T-cell (primary cell): ENCODE data around the gene KCNMB4. TPM values are rescaled to one million over a fixed set of nuclear protein-coding genes. Genes with fewer than 3 reads are reported as not detected.

Source experiments
- ATAC-seq, 4 experiments: fragments of 200-7000 bp in 3 of 4; fragments of 150-1000 bp in 1 of 4; cut with Tn5 transposase; replicated peaks in 1 of 4; 1 replicate in 3 of 4; 2 replicates in 1 of 4; pipeline ENCODE4 v1.10.0; 2021; ENCODE audit warnings: moderate library complexity in 3 of 4, mild to moderate bottlenecking in 2 of 4, moderate number of reproducible peaks in 1 of 4
- CTCF ChIA-PET, 2 donors: fragments of 300-600 bp; sonication (Branson Sonifier 250); formaldehyde crosslinking; loops; one replicate each; lab custom pipeline; 2022; ENCODE audit warnings: antibody characterized with exemption in 2 of 2; lab: Charles Lee
- POLR2A ChIA-PET, 2 donors: fragments of 300-600 bp; sonication (Branson Sonifier 250); formaldehyde crosslinking; loops; one replicate each; lab custom pipeline; 2022; ENCODE audit warnings: antibody characterized with exemption in 2 of 2; lab: Charles Lee
- DNase-seq, 35 experiments: peaks; one replicate each; pipeline versions ENCODE4 v3.0.0 to v3.0.0-alpha.2; 2013 to 2023
- H3K27ac ChIP-seq: one replicate; pipeline ENCODE4 v1.5.1; 2013; ENCODE audit warnings: low read length
- H3K27me3 ChIP-seq, 2 experiments: replicated peaks in 1 of 2; 1 replicate in 1 of 2; 2 replicates in 1 of 2; pipeline versions ENCODE4 v1.6.1 to v1.7.0; 2013; ENCODE audit warnings: low read length in 1 of 2, mixed read lengths in 1 of 2; ENCODE audit not compliant: control insufficient read depth in 2 of 2, insufficient read depth in 2 of 2; ENCODE audit errors: extremely low read depth in 1 of 2
- H3K36me3 ChIP-seq, 2 donors: 1 replicate in 1 of 2; 2 replicates in 1 of 2; pipeline versions ENCODE4 v1.6.1 to v1.7.0; 2013; ENCODE audit warnings: low read length in 1 of 2; ENCODE audit not compliant: control insufficient read depth in 2 of 2, insufficient read depth in 1 of 2; ENCODE audit errors: extremely low read depth in 1 of 2
- H3K4me1 ChIP-seq, 2 experiments: 1 replicate in 1 of 2; 2 replicates in 1 of 2; pipeline versions ENCODE4 v1.6.1 to v1.7.0; 2013; ENCODE audit warnings: low read length in 2 of 2, mixed read lengths in 1 of 2; ENCODE audit not compliant: insufficient read depth in 2 of 2, control insufficient read depth in 1 of 2; ENCODE audit errors: extremely low read depth in 1 of 2
- H3K4me3 ChIP-seq, 2 donors: 1 replicate in 1 of 2; 2 replicates in 1 of 2; pipeline versions ENCODE4 v1.5.1 to v1.7.0; 2013; ENCODE audit warnings: mild to moderate bottlenecking in 2 of 2, low read length in 1 of 2, moderate library complexity in 1 of 2; ENCODE audit not compliant: control insufficient read depth in 1 of 2; ENCODE audit errors: extremely low read depth in 1 of 2
- H3K9me3 ChIP-seq: 2 replicates; pipeline ENCODE4 v1.7.0; 2013
- H3K27ac Mint-ChIP-seq, 2 donors: one replicate each; pipeline ENCODE4 v1.8.0; 2020 to 2021; ENCODE audit warnings: mild to moderate bottlenecking in 2 of 2, mixed read lengths in 2 of 2
- H3K27me3 Mint-ChIP-seq, 2 donors: one replicate each; pipeline ENCODE4 v1.8.0; 2021 to 2022; ENCODE audit warnings: mixed read lengths in 2 of 2
- H3K36me3 Mint-ChIP-seq: one replicate; pipeline ENCODE4 v1.8.0; 2021; ENCODE audit warnings: mixed read lengths
- H3K4me1 Mint-ChIP-seq, 3 donors: one replicate each; pipeline ENCODE4 v1.8.0; 2020 to 2022; ENCODE audit warnings: mixed read lengths in 3 of 3, mild to moderate bottlenecking in 1 of 3
- H3K4me3 Mint-ChIP-seq, 3 donors: one replicate each; pipeline ENCODE4 v1.8.0; 2020 to 2022; ENCODE audit warnings: mild to moderate bottlenecking in 3 of 3, mixed read lengths in 3 of 3, moderate library complexity in 3 of 3
- H3K9me3 Mint-ChIP-seq, 3 donors: one replicate each; pipeline ENCODE4 v1.8.0; 2020 to 2022; ENCODE audit warnings: mixed read lengths in 3 of 3
- WGBS: methylation state at CpG from one replicate; pipeline ENCODE4 v1.1.5; 2013; ENCODE audit warnings: missing lambda C conversion rate; ENCODE audit not compliant: insufficient coverage; 5-methylcytosine and 5-hydroxymethylcytosine counted together
- total RNA-seq, 35 experiments: library from RNA in 6 of 35; stranded (reverse) in 6 of 35; fragments of 120-200 nt in 1 of 35; gene quantifications; one replicate each; pipeline versions ENCODE4 v1.2.1 to v1.2.4 and lab custom pipeline; 2013 to 2026

Gene KCNMB4
- total RNA-seq, 5 donors from 2014 or later (not counting 1 experiment from before 2014, with no cell fraction given) = 0.79 to 2.6 (median 1.5) TPM

DNA sequence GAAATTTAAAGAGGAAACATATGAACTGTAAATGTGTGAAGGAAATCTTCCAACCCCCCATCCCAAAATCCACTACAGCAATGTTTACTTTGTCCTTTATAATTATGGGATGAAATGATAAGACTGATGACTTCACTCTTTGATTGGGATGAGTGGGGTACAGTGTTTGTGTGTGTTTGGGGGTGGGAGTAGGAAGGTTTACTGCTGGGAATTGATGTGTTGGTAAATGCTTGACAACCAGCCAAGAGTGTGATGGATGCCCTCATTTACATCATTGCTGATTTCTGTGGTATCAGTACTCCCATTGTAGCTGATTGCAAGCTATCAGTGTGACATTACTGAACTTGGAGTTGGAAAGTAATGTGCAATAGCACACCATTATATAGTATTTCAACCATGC, 90.9 kb downstream of the KCNMB4 start:
- H3K27ac ChIP-seq = no peak overlapping the region
- no peaks in the 10 kb centered on the region for H3K36me3 Mint-ChIP-seq
- H3K9me3 Mint-ChIP-seq = peaks cover 3 to 19% (median 13%) of the 10 kb centered on the region in 3 donors
- no peak overlapping the region for H3K4me3 ChIP-seq
- H3K4me3 Mint-ChIP-seq = no peak overlapping the region
- H3K4me1 ChIP-seq = no peaks in the 10 kb centered on the region
- ChIA-PET POLR2A (no interaction called here), CTCF (no interaction called here)
- no peaks in the 10 kb centered on the region for H3K4me1 Mint-ChIP-seq
- no peak for ATAC-seq
- no peak for DNase-seq
- H3K27me3 ChIP-seq = peaks cover 0 to 5% of the 10 kb centered on the region in 2 experiments
- peaks cover 3 to 11% of the 10 kb centered on the region in 2 donors for H3K27me3 Mint-ChIP-seq
- no peaks in the 10 kb centered on the region for H3K36me3 ChIP-seq
- H3K27ac Mint-ChIP-seq = no peak overlapping the region
- no peaks in the 10 kb centered on the region for H3K9me3 ChIP-seq

DNA sequence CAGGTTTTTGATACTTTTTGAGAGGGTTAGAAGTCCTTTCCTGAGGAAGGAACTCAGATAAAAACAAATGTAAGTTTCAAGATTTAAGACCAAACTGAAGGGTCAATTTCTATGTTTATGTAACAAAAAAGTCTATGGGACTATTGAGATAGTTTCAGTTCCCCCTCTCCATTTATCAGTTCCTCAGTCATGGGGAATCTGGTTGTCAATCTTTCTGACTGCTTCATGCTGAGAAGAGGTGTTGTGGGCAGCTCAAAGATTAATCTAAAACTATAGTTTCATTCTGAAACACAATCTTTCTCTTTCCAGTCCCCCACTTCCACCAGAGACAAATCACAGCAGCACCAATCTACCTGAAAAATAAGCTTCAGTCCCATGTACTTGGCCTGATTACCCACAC, 93.7 kb downstream of the KCNMB4 start:
- Mint-ChIP-seq H3K9me3 (peaks cover 11 to 28% (median 16%) of the 10 kb centered on the region in 3 donors), H3K27ac (no peak overlapping the region), H3K27me3 (peaks cover 3 to 10% of the 10 kb centered on the region in 2 donors), H3K36me3 (no peaks in the 10 kb centered on the region), H3K4me1 (no peaks in the 10 kb centered on the region), H3K4me3 (no peak overlapping the region)
- H3K36me3 ChIP-seq = no peaks in the 10 kb centered on the region
- ChIA-PET POLR2A (no interaction called here), CTCF (interaction anchor here in 1 of 2 donors (0.6 kb wide), 2 partner anchors 10 to 270 kb away, joined by 3 to 5 read pairs; no protein-coding TSS in a partner anchor)
- no peak overlapping the region for H3K27ac ChIP-seq
- H3K27me3 ChIP-seq = peaks cover 0 to 3% of the 10 kb centered on the region in 2 experiments
- no peak overlapping the region for H3K4me3 ChIP-seq
- no peak for ATAC-seq
- H3K4me1 ChIP-seq = no peaks in the 10 kb centered on the region
- H3K9me3 ChIP-seq = no peaks in the 10 kb centered on the region
- DNase-seq = no peak

DNA sequence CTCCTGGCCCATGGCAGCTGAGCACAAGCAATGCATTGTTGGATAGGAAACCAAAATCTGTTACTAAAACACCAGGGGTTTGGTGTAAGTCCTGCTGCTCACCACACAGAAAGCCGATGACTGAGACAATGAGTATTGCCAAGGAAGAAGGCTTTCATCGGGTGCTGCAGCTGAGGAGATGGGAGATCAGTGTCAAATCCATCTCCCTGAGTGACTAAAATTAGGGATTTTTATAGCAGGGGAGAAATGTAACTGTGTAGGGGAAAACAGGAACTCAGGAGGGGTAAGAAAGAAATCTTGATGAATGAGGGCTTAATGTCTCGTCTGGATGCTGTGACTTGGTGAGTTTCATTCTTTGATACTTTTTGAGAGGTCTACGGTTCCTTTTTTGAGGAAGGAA, 97.9 kb downstream of the KCNMB4 start:
- H3K4me3 Mint-ChIP-seq = no peak overlapping the region
- no peak overlapping the region for H3K27ac ChIP-seq
- H3K9me3 ChIP-seq = no peaks in the 10 kb centered on the region
- H3K4me3 ChIP-seq = no peak overlapping the region
- no peaks in the 10 kb centered on the region for H3K4me1 Mint-ChIP-seq
- no peaks in the 10 kb centered on the region for H3K36me3 Mint-ChIP-seq
- CTCF ChIA-PET = no interaction called here
- H3K4me1 ChIP-seq = no peaks in the 10 kb centered on the region
- ATAC-seq (no peak), DNase-seq (no peak)
- H3K27me3 ChIP-seq = peaks cover 0 to 3% of the 10 kb centered on the region in 2 experiments
- H3K9me3 Mint-ChIP-seq = peaks cover 8 to 25% (median 16%) of the 10 kb centered on the region in 3 donors
- H3K27me3 Mint-ChIP-seq = peaks cover 3 to 4% of the 10 kb centered on the region in 2 donors
- POLR2A ChIA-PET = no interaction called here
- no peaks in the 10 kb centered on the region for H3K36me3 ChIP-seq
- WGBS = 68% methylated on average over 3 of the region's 4 CpGs
- H3K27ac Mint-ChIP-seq = no peak overlapping the region

DNA sequence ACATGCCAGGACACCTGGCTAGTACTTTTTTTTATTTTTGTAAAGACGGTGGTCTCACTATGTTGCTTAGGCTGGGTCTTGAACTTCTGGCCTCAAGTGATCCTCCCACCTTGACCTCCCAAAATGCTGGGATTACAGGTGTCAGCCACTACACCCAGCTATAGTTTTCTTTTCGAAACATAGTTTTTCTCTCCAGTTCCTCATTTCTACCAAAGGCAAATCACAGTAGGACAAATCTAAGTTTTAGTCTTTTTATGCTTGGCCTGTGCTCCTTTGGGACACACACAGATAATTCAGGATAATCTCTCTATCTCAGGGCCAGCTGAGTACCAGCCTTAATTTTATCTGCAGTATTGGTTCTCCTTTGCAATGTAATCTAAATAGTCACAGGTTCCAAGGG, 100.7 kb downstream of the KCNMB4 start:
- no peak for DNase-seq
- Mint-ChIP-seq H3K36me3 (no peaks in the 10 kb centered on the region), H3K9me3 (peaks cover 6 to 9% (median 8%) of the 10 kb centered on the region in 3 donors), H3K27ac (no peak overlapping the region), H3K4me3 (no peak overlapping the region), H3K27me3 (peaks cover 3 to 6% of the 10 kb centered on the region in 2 donors), H3K4me1 (no peaks in the 10 kb centered on the region)
- no peak overlapping the region for H3K27ac ChIP-seq
- H3K36me3 ChIP-seq = no peaks in the 10 kb centered on the region
- ATAC-seq = no peak
- peaks cover 0 to 3% of the 10 kb centered on the region in 2 experiments for H3K27me3 ChIP-seq
- WGBS = 80% methylated on average over 2 of the region's 2 CpGs
- ChIA-PET POLR2A (no interaction called here), CTCF (interaction anchor here in 1 of 2 donors (0.6 kb wide), 1 partner anchor 85 kb away, joined by 6 read pairs; no protein-coding TSS in a partner anchor)
- no peaks in the 10 kb centered on the region for H3K9me3 ChIP-seq
- H3K4me1 ChIP-seq = no peaks in the 10 kb centered on the region
- no peak overlapping the region for H3K4me3 ChIP-seq

DNA sequence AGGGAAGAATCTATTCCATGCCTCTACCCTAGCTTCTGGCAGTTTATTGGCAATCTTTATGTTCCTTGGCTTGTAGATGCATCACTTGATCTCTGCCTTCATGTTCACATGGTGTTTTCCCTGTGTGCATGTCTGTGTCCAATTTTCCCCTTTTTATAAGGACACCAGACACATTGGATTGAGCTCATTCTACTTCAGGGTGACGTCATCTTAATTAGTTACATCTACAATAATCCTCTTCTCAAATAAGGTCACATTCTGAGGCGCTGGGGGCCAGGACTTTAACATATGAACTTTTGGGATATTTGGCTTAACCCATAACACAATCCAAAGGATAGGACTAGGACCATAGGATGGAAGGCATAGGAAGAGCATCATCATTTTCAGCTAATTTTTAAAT, 101.4 kb downstream of the KCNMB4 start:
- Mint-ChIP-seq H3K27me3 (peaks cover 3 to 10% of the 10 kb centered on the region in 2 donors), H3K36me3 (no peaks in the 10 kb centered on the region), H3K4me1 (no peaks in the 10 kb centered on the region), H3K4me3 (no peak overlapping the region), H3K27ac (no peak overlapping the region), H3K9me3 (peaks cover 6 to 9% (median 8%) of the 10 kb centered on the region in 3 donors)
- no CpG with 5 or more reads among the region's 2 CpGs for WGBS
- peaks cover 0 to 3% of the 10 kb centered on the region in 2 experiments for H3K27me3 ChIP-seq
- POLR2A ChIA-PET = no interaction called here
- no peak overlapping the region for H3K27ac ChIP-seq
- DNase-seq (no peak), ATAC-seq (no peak)
- no peaks in the 10 kb centered on the region for H3K9me3 ChIP-seq
- H3K36me3 ChIP-seq = no peaks in the 10 kb centered on the region
- H3K4me1 ChIP-seq = no peaks in the 10 kb centered on the region
- CTCF ChIA-PET = no interaction called here
- H3K4me3 ChIP-seq = no peak overlapping the region

DNA sequence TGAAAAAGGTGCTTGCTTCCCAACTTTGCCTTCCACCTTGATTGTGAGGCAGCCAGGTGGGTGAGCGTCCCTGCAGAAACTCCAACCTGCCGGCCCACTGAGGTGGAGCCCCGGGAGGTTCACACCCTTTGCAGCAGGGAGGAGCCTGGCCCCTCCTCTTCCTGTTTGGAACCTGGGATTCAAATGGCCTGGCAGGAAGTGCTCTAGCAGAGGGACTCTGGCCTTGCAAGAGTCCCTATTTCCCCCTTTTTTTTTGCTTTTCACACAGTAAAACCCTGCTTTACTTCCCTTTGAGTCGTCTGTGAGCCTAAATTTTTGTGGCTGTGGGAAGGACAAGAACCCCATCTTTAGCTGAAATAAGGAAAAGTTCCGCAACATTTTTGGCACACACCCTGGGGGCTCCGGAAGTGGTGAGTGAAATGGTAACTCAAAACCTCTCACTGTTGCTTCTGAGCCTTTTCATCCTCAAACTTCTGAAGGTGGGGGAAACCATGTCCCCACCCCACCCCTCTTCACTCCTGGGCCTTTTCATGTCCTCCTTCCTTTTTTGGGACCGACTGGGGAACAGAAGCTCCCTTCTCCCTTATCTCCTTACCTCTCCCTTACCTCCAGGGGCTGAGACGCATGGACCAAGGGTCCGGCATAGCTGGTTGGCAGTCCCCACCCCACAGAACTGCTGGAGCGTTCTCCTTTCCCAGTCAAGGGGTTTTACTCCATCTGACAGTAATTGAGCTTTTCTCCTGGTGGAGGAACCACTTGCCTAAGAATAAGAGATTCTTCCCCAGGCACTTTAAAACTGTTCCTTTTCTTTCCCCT, 102.0 kb downstream of the KCNMB4 start:
- Histone ChIP-seq H3K9me3 (no peaks in the 10 kb centered on the region), H3K36me3 (no peaks in the 10 kb centered on the region), H3K27me3 (peaks cover 0 to 3% of the 10 kb centered on the region in 2 experiments), H3K4me1 (no peaks in the 10 kb centered on the region), H3K27ac (no peak overlapping the region), H3K4me3 (no peak overlapping the region)
- Mint-ChIP-seq H3K27ac (no peak overlapping the region), H3K4me3 (no peak overlapping the region), H3K4me1 (no peaks in the 10 kb centered on the region), H3K27me3 (peaks cover 4 to 7% of the 10 kb centered on the region in 2 donors), H3K36me3 (no peaks in the 10 kb centered on the region), H3K9me3 (peaks cover 6 to 9% (median 8%) of the 10 kb centered on the region in 3 donors)
- DNase-seq (no peak), ATAC-seq (no peak)
- CTCF ChIA-PET = no interaction called here
- POLR2A ChIA-PET = no interaction called here
- 90% methylated on average over 5 of the region's 10 CpGs for WGBS
